Measurements from ENCODE around the gene AGT.

- TF ChIP-seq CTCF (optimal IDR thresholded peaks at IDR 0.05 in 1 of 3, IDR thresholded peaks at IDR 0.05 in 1 of 3, conservative IDR thresholded peaks at IDR 0.05 in 1 of 3; ENCODE audit: extremely low read depth in 1 of 3, insufficient read depth in 2 of 3, low read length in 3 of 3) (no peak), EZH2 (IDR thresholded peaks at IDR 0.05; ENCODE audit: low read length) (no peak)
These were observed 18.9 kb downstream of the AGT start for GRCh38 chr1:230694991-230695390.
